Measurements from ENCODE around the gene GREM1.

Gene GREM1

DNA sequence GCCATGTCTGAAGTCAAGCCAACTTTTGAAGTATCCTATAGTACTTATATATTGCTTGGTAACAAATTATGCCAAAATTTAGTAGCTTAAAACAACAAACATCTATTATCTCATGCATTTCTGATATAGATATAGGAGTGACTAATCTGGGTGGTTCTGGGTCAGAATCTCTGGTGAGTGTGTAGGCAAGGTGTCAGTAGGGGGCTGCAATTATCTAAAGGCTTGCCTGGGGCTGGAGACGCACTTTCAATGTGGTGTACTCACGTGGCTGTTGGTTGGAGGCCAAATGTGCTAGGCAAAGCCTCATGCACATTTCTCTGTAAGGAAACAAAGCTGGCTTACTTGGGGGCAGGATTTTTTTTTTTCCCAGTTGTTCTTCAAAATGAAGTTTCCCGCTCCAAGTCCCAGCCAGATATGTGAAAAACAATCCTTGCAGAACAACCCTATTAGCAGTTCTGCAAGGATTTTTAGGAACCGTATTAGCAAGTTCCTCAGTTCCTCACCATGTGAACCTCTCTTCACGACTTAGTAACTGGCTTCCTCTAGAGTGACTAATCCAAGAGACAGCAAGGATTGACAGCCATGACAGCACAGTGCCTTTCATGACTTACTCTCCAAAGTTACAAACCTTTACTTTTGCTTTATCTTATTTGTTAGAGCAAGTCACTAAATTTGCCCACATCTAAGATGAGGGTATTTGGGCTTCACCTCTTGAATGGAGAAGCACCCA lies 25.8 kb downstream of the GREM1 start:
- H3K9me2 ChIP-seq (replicated peaks; ENCODE audit: low read depth, low read length), result no peaks in the 10 kb centered on the region
- H3K79me2 ChIP-seq (ENCODE audit: insufficient read depth, low read length), result no peaks in the 10 kb centered on the region
- H3K27me3 ChIP-seq (ENCODE audit: insufficient read depth, low read length, poor library complexity, severe bottlenecking), result no peaks in the 10 kb centered on the region
- no peak overlapping the region for H3K4me2 ChIP-seq (ENCODE audit: low read depth, low read length, poor library complexity, severe bottlenecking)
- no peak for TF ChIP-seq EZH2phosphoT487 (IDR thresholded peaks at IDR 0.05; ENCODE audit: borderline replicate concordance)
- TF ChIP-seq, protein P1, sequence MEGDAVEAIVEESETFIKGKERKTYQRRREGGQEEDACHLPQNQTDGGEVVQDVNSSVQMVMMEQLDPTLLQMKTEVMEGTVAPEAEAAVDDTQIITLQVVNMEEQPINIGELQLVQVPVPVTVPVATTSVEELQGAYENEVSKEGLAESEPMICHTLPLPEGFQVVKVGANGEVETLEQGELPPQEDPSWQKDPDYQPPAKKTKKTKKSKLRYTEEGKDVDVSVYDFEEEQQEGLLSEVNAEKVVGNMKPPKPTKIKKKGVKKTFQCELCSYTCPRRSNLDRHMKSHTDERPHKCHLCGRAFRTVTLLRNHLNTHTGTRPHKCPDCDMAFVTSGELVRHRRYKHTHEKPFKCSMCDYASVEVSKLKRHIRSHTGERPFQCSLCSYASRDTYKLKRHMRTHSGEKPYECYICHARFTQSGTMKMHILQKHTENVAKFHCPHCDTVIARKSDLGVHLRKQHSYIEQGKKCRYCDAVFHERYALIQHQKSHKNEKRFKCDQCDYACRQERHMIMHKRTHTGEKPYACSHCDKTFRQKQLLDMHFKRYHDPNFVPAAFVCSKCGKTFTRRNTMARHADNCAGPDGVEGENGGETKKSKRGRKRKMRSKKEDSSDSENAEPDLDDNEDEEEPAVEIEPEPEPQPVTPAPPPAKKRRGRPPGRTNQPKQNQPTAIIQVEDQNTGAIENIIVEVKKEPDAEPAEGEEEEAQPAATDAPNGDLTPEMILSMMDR (conservative IDR thresholded peaks at IDR 0.05; ENCODE audit: low read length), result no peak
- H3K9ac ChIP-seq (ENCODE audit: low read depth, low read length, poor library complexity, severe bottlenecking), result no peak overlapping the region
- H3K4me1 ChIP-seq (ENCODE audit: insufficient read depth, low read length, poor library complexity, severe bottlenecking), result no peaks in the 10 kb centered on the region
- H3F3A ChIP-seq (ENCODE audit: low read depth), result no peaks in the 10 kb centered on the region
- H3K36me3 ChIP-seq (ENCODE audit: insufficient read depth, low read length), result no peaks in the 10 kb centered on the region
- no peak overlapping the region for H3K4me3 ChIP-seq (ENCODE audit: low read length, poor library complexity, severe bottlenecking)
- no peak overlapping the region for H2AFZ ChIP-seq (ENCODE audit: low read length)
- H3K9me3 ChIP-seq (ENCODE audit: insufficient read depth, low read depth, low read length), result no peaks in the 10 kb centered on the region
- H4K20me1 ChIP-seq (ENCODE audit: insufficient read depth, low read length, poor library complexity, severe bottlenecking), result no peaks in the 10 kb centered on the region

DNA sequence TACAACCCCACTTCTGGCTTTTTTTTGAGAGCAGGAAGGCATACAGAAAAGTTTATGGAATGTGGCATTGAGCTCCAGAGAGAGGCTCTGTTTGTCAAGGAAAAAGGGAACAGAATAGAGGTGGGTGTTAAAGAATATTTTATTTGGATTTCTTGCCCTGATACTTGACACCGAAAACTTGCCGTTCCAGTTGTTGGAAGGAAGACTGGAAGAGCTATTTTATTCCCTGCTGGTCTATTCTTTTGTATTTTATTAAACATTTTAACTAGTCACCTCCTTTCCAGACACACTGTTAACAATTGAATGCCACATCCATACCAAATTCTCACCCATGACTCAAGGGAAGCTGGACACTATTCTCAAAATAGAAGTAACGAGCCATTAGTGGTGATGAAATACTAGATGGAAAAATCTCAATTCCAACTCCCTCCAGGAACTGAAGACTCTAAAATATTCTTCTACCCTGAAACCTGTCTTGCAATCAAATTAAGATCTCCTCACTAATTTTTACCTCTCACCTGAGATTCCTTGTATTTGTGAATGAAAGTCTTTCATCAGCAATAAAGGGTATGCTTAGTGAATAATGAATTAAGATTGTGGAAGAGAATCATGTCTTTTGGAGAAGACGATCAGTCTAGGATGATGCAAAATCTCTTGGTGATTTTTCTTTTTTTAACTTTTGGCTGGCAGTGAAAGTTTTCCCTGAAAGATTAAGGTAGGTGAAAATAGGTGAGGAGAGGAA lies 28.5 kb downstream of the GREM1 start:
- no peak overlapping the region for H3K4me2 ChIP-seq (ENCODE audit: low read depth, low read length, poor library complexity, severe bottlenecking)
- H3K79me2 ChIP-seq (ENCODE audit: insufficient read depth, low read length), result no peaks in the 10 kb centered on the region
- no peak for TF ChIP-seq EZH2phosphoT487 (IDR thresholded peaks at IDR 0.05; ENCODE audit: borderline replicate concordance)
- H3K4me1 ChIP-seq (ENCODE audit: insufficient read depth, low read length, poor library complexity, severe bottlenecking), result no peaks in the 10 kb centered on the region
- no peaks in the 10 kb centered on the region for H3F3A ChIP-seq (ENCODE audit: low read depth)
- H4K20me1 ChIP-seq (ENCODE audit: insufficient read depth, low read length, poor library complexity, severe bottlenecking), result no peaks in the 10 kb centered on the region
- no peak overlapping the region for H3K4me3 ChIP-seq (ENCODE audit: low read length, poor library complexity, severe bottlenecking)
- H3K9ac ChIP-seq (ENCODE audit: low read depth, low read length, poor library complexity, severe bottlenecking), result no peak overlapping the region
- no peak overlapping the region for H2AFZ ChIP-seq (ENCODE audit: low read length)
- H3K9me3 ChIP-seq (ENCODE audit: insufficient read depth, low read depth, low read length), result no peaks in the 10 kb centered on the region
- H3K9me2 ChIP-seq (replicated peaks; ENCODE audit: low read depth, low read length), result no peaks in the 10 kb centered on the region
- no peaks in the 10 kb centered on the region for H3K27me3 ChIP-seq (ENCODE audit: insufficient read depth, low read length, poor library complexity, severe bottlenecking)
- H3K36me3 ChIP-seq (ENCODE audit: insufficient read depth, low read length), result no peaks in the 10 kb centered on the region

DNA sequence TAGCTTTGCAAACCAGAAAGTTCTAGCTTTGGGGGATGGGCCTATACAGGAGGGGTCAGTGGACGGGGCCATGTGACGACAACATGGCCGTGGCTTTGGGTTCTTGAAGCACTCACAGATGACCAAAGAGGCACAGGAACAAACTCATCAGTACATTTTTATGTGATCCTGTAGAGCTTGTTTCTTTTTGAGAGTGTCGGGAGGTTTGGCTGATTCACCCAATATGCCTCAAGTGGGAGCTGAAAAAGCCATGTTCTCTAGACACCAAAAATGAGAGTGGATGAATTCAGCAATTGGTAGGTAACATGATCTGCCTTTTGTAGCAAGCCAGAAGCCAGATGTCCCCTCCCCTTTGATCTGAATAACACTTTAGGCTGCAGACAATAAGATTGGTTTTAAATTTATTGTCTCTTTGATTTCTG lies 30.1 kb downstream of the GREM1 start:
- H3F3A ChIP-seq (ENCODE audit: low read depth), result no peaks in the 10 kb centered on the region
- no peaks in the 10 kb centered on the region for H3K9me2 ChIP-seq (replicated peaks; ENCODE audit: low read depth, low read length)
- TF ChIP-seq, protein P1 (conservative IDR thresholded peaks at IDR 0.05; ENCODE audit: low read length), result no peak
- TF ChIP-seq EZH2phosphoT487 (IDR thresholded peaks at IDR 0.05; ENCODE audit: borderline replicate concordance), result no peak
- H3K27me3 ChIP-seq (ENCODE audit: insufficient read depth, low read length, poor library complexity, severe bottlenecking), result no peaks in the 10 kb centered on the region
- no peak overlapping the region for H3K4me3 ChIP-seq (ENCODE audit: low read length, poor library complexity, severe bottlenecking)
- H3K9me3 ChIP-seq (ENCODE audit: insufficient read depth, low read depth, low read length), result no peaks in the 10 kb centered on the region
- H3K4me1 ChIP-seq (ENCODE audit: insufficient read depth, low read length, poor library complexity, severe bottlenecking), result no peaks in the 10 kb centered on the region
- no peak overlapping the region for H3K4me2 ChIP-seq (ENCODE audit: low read depth, low read length, poor library complexity, severe bottlenecking)
- H3K36me3 ChIP-seq (ENCODE audit: insufficient read depth, low read length), result no peaks in the 10 kb centered on the region
- H2AFZ ChIP-seq (ENCODE audit: low read length), result no peak overlapping the region
- H3K9ac ChIP-seq (ENCODE audit: low read depth, low read length, poor library complexity, severe bottlenecking), result no peak overlapping the region
- H4K20me1 ChIP-seq (ENCODE audit: insufficient read depth, low read length, poor library complexity, severe bottlenecking), result no peaks in the 10 kb centered on the region
- no peaks in the 10 kb centered on the region for H3K79me2 ChIP-seq (ENCODE audit: insufficient read depth, low read length)

Measured in Loucy (cell line).